ENCODE results near the gene PCDHGB3.

Gene PCDHGB3

GRCh38 chr5:141356950-141357349 lies 13.1 kb upstream of the PCDHGB3 start:
- Histone ChIP-seq H3K4me3 (replicated peaks; ENCODE audit: low read depth, low read length) (no peak overlapping the region), H3K36me3 (ENCODE audit: control insufficient read depth, insufficient read depth, low read length) (no peaks in the 10 kb centered on the region), H3K27me3 (replicated peaks; ENCODE audit: control insufficient read depth, insufficient read depth, low read length) (no peaks in the 10 kb centered on the region)
- TF ChIP-seq CTCF (IDR thresholded peaks at IDR 0.05; ENCODE audit: insufficient read depth, low read length, poor library complexity, severe bottlenecking): no peak
- no peak for DNase-seq (ENCODE audit: extremely low read depth, insufficient read length)

- peak within 1 kb of the TSS; percentile 77 for H3K4me3 ChIP-seq (replicated peaks; ENCODE audit: low read depth, low read length)
- DNase-seq (ENCODE audit: extremely low read depth, insufficient read length): peak; percentile 41
- TF ChIP-seq CTCF (IDR thresholded peaks at IDR 0.05; ENCODE audit: insufficient read depth, low read length, poor library complexity, severe bottlenecking): peak; percentile 80
- H3K36me3 ChIP-seq (ENCODE audit: control insufficient read depth, insufficient read depth, low read length): no peaks in the 10 kb centered on the region
- no peaks in the 10 kb centered on the region for H3K27me3 ChIP-seq (replicated peaks; ENCODE audit: control insufficient read depth, insufficient read depth, low read length)
Measured at GRCh38 chr5:141359790-141360426, 10.1 kb upstream of the PCDHGB3 start, which contains the start of gene PCDHGB2. PCDHGB2 (plus strand) TSS chr5:141359994; CDS start chr5:141360136, 142 bp downstream.

- no peak for TF ChIP-seq CTCF (IDR thresholded peaks at IDR 0.05; ENCODE audit: insufficient read depth, low read length, poor library complexity, severe bottlenecking)
- H3K27me3 ChIP-seq (replicated peaks; ENCODE audit: control insufficient read depth, insufficient read depth, low read length): no peaks in the 10 kb centered on the region
- DNase-seq (ENCODE audit: extremely low read depth, insufficient read length): no peak
- H3K36me3 ChIP-seq (ENCODE audit: control insufficient read depth, insufficient read depth, low read length): no peaks in the 10 kb centered on the region
- peak overlapping the region; percentile 77 for H3K4me3 ChIP-seq (replicated peaks; ENCODE audit: low read depth, low read length)
Measured at GRCh38 chr5:141360685-141361084, 9.4 kb upstream of the PCDHGB3 start.

- no peak overlapping the region for H3K4me3 ChIP-seq (replicated peaks; ENCODE audit: low read depth, low read length)
- no peaks in the 10 kb centered on the region for H3K27me3 ChIP-seq (replicated peaks; ENCODE audit: control insufficient read depth, insufficient read depth, low read length)
- no peak for TF ChIP-seq CTCF (IDR thresholded peaks at IDR 0.05; ENCODE audit: insufficient read depth, low read length, poor library complexity, severe bottlenecking)
- no peak for DNase-seq (ENCODE audit: extremely low read depth, insufficient read length)
- no peaks in the 10 kb centered on the region for H3K36me3 ChIP-seq (ENCODE audit: control insufficient read depth, insufficient read depth, low read length)
Measured at GRCh38 chr5:141362719-141363118, 7.3 kb upstream of the PCDHGB3 start.

GRCh38 chr5:141363952-141364660 lies 5.9 kb upstream of the PCDHGB3 start, which contains the start of gene PCDHGA5:
PCDHGA5 (plus strand) TSS chr5:141364162; CDS start chr5:141364331, 169 bp downstream.
- TF ChIP-seq CTCF (IDR thresholded peaks at IDR 0.05; ENCODE audit: insufficient read depth, low read length, poor library complexity, severe bottlenecking): no peak
- Histone ChIP-seq H3K27me3 (replicated peaks; ENCODE audit: control insufficient read depth, insufficient read depth, low read length) (no peaks in the 10 kb centered on the region), H3K4me3 (replicated peaks; ENCODE audit: low read depth, low read length) (no peak within 1 kb of the TSS), H3K36me3 (ENCODE audit: control insufficient read depth, insufficient read depth, low read length) (no peaks in the 10 kb centered on the region)
- DNase-seq (ENCODE audit: extremely low read depth, insufficient read length): no peak

All from GM06990 (cell line).